Left hindlimb (tissue), 1 donor: ENCODE measurements around the gene NIPAL1.
"Not testable (repeated sequence)": the region's sequence is repeated elsewhere in the genome, so short reads cannot be mapped to it uniquely, and the experiment has no call there.

Experiments used
- DNase-seq: peaks from one replicate; pipeline ENCODE4 v3.0.0-alpha.2; 2018

The NIPAL1 gene

DNA sequence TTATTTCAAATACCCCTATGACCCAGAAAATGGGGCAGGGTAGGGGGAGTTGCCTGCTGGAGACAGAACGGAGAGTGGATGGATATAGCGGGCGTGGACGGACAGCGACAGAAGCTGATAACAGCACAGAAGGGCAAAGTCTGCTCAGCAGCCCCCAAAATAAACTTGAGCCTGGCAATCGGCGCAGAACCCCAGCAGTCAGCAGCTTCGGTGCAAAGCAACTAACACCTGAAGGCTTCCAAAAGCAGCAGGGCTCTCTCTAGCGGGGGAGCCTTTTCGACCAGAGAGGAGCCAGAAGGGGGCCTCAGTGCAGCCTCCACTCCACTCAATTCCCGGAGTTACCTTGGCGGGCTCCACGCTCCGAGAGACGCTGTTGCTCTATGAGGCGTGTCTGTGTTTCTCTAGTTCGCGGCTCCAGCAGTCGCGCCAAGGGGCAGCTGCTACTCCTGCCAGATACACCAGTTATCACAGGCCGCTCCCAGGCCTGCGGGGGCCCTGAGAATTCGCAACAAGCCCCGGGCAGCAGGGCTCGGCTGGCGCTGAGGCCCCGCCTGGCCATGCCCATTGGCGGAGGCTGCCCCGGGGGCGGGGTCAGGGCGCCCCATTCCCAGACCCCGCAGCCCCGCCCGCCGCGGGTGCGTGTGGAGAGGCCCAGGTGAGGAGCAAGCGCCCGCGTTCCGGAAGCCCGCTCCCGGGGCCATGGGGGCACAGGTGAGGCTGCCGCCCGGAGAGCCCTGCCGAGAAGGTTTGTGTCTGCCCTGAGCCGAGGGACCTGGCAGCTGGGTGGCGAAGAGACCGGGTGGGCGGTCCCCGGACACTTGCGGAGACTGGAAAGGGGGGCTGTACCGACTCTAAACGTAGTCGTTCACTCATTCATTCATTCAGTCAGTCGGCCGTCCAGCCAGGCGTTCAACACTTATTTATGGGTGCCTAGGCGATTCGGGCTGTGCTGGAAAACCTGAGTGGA is at the start of gene NIPAL1, which contains the start of gene CNGA1:
Gene NIPAL1, plus strand, starts transcription at position 632 of the 967 bp plus-strand sequence. Its CDS starts 68 bp downstream, at position 700.
Gene CNGA1, minus strand, starts transcription at position 541 of the 967 bp plus-strand sequence. CDS start 63,992 bp downstream, outside the sequence.
- DNase-seq, result peak; percentile 79

GRCh38 chr4:47968847-47969246 is 47.7 kb upstream of the NIPAL1 start:
- no peak for DNase-seq

DNA sequence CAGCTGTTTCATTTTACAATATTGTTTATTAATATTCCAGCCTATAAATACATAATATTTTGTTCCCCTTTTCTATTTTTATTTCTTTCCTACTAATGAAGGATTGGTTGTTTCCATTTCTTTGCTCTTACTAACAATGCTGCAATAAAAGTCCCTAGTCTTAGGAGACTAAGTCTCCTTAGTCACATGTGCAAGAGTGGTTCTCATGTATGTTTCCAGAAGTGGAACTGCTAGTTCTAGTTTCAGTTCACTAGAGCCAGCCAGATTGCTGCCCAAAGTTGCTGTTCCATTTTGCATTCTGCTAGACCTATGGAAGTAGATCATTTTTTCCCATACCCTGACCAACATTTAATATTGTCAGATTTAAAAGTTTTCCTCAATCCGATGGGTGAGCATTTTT is 44.4 kb upstream of the NIPAL1 start:
- DNase-seq, result no peak

DNA sequence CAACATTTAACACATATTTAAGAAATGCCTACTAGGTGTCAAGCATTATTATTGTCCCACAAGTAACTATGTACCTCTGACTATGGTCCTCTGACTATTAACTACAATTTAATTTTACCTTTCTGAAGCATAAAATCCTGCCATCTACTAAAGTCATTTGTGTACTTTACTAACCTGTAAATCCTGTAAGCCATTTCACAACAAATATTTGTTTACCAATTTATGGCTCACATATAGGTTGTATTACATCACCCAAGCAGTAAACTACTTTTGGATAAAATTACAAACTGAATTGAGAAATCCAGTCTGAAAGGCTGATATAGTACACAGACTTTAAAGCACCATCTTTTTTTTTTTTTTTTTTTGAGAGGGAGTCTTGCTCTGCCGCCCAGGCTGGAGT is 43.9 kb upstream of the NIPAL1 start:
- DNase-seq, result no peak

DNA sequence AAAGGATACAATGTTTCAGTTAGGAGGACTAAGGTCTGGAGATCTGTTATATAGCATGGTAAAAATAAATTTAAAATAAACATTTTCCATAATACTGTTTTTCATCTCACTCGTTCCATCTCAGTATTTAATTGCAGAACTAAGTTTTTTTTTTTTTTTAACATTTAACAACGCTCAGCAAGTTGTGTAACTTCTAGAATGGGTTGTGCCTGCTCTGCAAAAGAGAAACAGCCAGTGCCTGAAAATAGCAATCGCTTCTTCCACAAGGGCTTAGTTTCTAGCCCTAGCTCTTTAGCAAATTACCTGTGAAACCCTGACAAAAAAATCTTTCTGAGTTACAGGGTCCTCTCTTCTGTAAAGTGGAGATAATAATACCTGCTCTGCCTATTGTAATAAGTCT is 42.0 kb upstream of the NIPAL1 start:
- DNase-seq, result no peak

- no peak for DNase-seq
Measured at GRCh38 chr4:47990145-47990544, 26.4 kb upstream of the NIPAL1 start.

DNA sequence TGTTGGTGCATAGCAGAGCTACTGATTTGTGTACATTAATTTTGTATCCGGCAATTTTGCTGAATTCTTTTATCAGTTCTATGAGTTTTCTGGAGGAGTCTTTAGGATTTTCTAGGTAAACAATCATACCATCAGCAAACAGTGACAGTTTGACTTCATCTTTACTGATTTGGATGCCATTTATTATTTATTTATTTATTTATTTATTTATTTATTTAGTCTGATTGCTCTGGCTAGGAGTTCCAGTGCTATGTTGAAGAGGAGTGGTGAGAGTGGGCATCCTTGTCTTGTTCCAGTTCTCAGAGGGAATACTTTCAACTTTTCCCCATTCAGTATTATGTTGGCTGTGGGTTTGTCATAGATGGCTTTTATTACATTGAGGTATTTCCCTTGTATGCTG is 24.1 kb upstream of the NIPAL1 start:
- not testable (repeated sequence) for DNase-seq

DNA sequence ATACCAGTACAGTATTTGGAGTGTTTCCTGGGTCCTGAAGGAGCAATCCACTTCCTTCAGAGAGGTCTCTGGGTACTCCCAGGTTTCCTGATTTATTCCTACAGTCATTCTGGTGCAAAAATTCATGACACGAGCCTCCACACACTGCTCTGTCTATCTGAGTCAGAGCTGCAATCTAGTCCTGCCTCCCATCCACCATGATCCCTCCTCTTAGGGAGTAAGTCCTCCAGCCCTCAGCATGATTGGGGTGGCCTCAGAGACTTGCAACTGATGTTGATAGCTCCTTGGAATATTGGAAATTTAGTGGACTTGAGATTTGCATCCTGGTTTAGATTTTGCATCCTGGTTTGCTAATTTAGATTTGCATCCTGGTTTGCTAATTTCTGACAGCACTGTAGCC is 20.6 kb upstream of the NIPAL1 start:
- no peak for DNase-seq

- no peak for DNase-seq
Measured at GRCh38 chr4:48002267-48002666, 14.3 kb upstream of the NIPAL1 start.

GRCh38 chr4:48003568-48003967 is 13.0 kb upstream of the NIPAL1 start:
- not testable (repeated sequence) for DNase-seq

GRCh38 chr4:48005781-48006180 is 10.8 kb upstream of the NIPAL1 start:
- no peak for DNase-seq

GRCh38 chr4:48008021-48008596 is 8.5 kb upstream of the NIPAL1 start:
- no peak for DNase-seq

DNA sequence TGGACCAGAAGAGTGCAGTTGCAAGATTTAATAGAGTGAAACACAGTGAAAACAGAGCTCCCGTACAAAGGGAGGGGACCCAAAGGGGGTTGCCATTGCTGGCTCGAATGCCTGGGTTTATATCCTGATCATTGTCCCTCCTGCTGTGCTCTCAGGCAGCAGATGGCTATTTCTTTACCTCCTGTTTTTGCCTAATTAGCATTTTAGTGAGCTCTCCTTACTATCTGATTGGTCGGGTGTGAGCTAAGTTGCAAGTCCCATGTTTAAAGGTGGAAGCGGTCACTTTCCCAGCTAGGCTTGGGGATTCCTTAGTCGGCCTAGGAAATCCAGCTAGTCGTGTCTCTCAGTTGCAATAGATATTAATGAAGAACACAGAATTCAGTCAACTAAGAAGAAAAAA is 5.7 kb upstream of the NIPAL1 start:
- DNase-seq, result not testable (repeated sequence)

GRCh38 chr4:48011722-48012121 is 4.8 kb upstream of the NIPAL1 start:
- DNase-seq, result no peak

DNA sequence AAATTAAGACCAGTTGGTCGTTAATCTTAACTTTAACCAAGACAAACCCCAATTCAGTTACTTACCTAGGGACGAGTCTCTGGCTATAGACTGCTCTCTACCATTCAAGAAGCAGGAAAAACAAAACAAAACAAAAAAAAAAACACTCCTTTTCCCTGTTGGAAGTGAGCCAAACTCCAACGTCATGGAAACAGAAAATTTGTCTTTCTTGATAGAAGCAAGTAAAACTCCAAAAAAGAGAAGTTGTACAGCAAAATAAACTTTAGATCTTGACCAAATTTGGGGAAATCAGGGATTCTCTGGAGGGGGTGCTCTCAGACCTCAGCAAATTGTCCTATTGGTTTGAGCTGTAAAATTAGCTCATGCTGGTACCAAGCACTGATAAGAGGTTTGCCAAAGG is 3.7 kb upstream of the NIPAL1 start:
- no peak for DNase-seq

DNA sequence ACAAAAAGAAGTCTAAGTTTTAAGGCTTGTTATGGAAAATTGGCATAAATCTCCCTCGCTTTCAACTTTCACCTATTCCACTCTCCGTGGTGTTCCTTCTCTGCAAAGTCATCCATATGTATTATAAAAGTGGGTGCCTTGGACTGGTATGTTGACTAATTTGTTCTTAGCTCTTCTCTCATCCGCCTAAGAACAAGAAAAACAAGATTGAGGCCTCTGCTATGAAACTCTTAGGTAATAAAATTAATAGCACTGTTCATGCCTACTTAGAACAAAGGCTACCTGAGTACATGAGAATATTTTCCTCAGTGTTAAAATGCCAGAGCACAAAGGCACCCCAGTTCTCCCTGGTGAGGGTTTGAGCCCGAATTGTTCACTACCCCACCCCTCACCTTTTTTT is 1.4 kb upstream of the NIPAL1 start:
- DNase-seq, result no peak

DNA sequence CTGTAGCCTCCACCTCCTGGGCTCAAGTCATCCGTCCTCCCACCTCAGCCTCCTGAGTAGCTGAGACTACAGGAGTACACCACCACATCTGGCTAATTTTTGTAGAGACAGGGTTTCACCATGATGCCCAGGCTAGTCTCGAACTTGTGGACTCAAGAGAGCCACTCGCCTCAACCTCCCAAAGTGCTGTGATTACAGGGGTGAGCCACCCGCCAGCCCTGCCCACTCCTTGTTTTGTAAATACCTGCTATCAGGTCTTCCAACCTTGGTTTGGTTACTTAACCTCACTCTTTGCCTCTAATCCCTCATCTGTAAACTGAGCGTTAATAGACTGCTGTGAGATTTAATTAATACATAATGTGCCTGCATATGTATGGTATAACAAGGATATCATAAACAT is 894 bp upstream of the NIPAL1 start:
- DNase-seq, result no peak

GRCh38 chr4:48017108-48017571 is 568 bp downstream of the NIPAL1 start:
- peak; percentile 47 for DNase-seq

- no peak for DNase-seq
Measured at GRCh38 chr4:48018112-48018511, 1.5 kb downstream of the NIPAL1 start.

DNA sequence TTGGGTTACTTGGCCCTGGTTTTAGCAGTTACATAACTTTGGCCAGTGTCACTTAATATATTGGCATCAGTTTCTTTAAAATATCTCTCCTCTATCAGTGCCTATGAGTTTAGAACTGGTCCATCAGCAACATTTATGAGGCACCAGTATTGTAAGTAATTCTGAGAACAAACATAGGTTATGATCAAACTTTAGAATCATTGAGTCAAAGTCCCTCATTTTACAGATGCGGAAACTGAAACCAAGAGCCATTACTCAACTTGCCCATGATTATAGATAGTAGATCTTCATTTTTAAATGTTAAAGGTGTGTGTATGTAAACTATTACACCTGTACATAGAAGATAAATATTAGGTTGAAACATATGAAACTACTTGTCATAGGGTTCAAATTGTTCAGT is 4.5 kb downstream of the NIPAL1 start:
- DNase-seq, result no peak

DNA sequence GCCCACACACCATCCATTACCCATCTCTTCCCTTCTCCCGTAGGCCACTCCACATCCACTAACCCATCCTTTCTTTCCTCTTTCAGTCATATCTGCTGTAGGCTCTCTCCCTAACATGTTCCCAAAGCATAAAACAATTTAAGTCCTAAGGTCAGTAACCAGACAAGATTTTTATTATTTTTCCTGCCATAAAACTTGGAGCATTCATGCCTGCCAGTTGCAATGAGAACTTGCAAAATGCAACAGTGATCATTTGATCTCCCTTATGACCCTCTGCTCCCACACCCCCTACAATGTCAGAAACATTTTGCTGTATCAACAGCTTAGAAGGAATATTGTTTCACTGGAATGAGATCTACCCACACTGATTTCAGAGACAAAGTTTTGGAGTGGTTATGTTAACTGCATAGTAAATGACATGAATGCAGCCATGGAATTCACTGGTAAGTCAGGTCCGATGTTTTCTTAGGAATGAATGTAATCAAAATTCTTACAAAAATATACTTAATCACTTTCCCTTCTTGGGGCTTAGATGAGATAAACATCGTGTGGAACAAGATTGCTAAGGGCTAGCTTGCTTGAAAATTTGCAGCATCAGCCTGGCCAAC is 5.7 kb downstream of the NIPAL1 start:
- no peak for DNase-seq

DNA sequence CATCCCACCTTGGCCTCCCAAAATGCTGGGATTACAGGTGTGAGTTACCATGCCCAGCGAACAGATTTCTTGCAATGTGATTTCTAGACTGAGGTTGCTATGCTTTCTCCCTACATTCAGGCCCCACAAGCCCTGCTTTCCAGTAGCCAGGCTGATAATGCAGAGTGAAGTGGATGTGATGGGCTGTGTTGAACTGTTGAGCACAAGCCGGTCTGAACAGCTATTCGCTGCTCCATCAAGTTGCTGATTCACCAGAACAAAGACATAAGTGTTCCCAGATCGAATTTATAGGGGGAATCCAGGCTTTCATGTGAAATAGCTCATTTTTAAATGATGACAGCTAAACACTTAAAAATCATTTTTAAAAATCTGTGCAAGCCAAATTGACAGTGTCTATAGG is 8.0 kb downstream of the NIPAL1 start:
- no peak for DNase-seq

GRCh38 chr4:48025005-48025404 is 8.4 kb downstream of the NIPAL1 start:
- DNase-seq, result peak; percentile 56

GRCh38 chr4:48027653-48028052 is 11.1 kb downstream of the NIPAL1 start:
- no peak for DNase-seq
